Measurements from ENCODE around the gene TMC6.

- no peak for TF ChIP-seq CTCF (IDR thresholded peaks at IDR 0.05)
- no peak for TF ChIP-seq POLR2A (IDR thresholded peaks at IDR 0.05)
Observed at GRCh38 chr17:78064708-78065107, 63.8 kb downstream of the TMC6 start.

All from vagina (tissue), 2 donors.